ENCODE results near the gene MTRR. TPM values are rescaled to one million over a fixed set of nuclear protein-coding genes. Genes with fewer than 3 reads are reported as not detected.
A peak's percentile ranks its signal among the peaks of the same experiment; 100 is the strongest.

Gene MTRR
- total RNA-seq, 1 experiment from 2014 or later, result 88.6 TPM

GRCh38 chr5:7869474-7870136 lies 657 bp downstream of the MTRR start:
- Mint-ChIP-seq H3K27ac (ENCODE audit: low read depth, unreplicated experiment) (peak overlapping the region; percentile 83), H3K36me3 (ENCODE audit: insufficient read depth, unreplicated experiment) (peaks cover 29% of the 10 kb centered on the region), H3K4me1 (ENCODE audit: insufficient read depth, unreplicated experiment) (peaks cover 23% of the 10 kb centered on the region), H3K9me3 (ENCODE audit: unreplicated experiment) (no peaks in the 10 kb centered on the region), H3K27me3 (ENCODE audit: insufficient read depth, unreplicated experiment) (no peaks in the 10 kb centered on the region), H3K4me3 (ENCODE audit: unreplicated experiment) (peak overlapping the region; percentile 84)
- intact Hi-C loops (cut with micrococcal nuclease), result no loop called here
- CTCF ChIA-PET, result interaction anchor here (0.6 to 3.3 kb wide), 6 partner anchors 9 to 1337 kb away, joined by 3 to 20 read pairs (median 4); no protein-coding TSS in a partner anchor
- POLR2A ChIA-PET, result interaction anchor here (0.7 to 5.0 kb wide), 10 partner anchors 9 to 1485 kb away, joined by 3 to 30 read pairs (median 5); partner anchors contain the start of genes NSUN2 and SRD5A1
- no TSS peak for BruUV-seq (replicated peaks)
- peak; percentile 12 for DNase-seq (ENCODE audit: unreplicated experiment)
- no peak for TF ChIP-seq CTCF (IDR thresholded peaks at IDR 0.05; ENCODE audit: unreplicated experiment)

GRCh38 chr5:7871653-7872052 lies 2.7 kb downstream of the MTRR start:
- H3K9me3 Mint-ChIP-seq (ENCODE audit: unreplicated experiment), result no peaks in the 10 kb centered on the region
- H3K4me1 Mint-ChIP-seq (ENCODE audit: insufficient read depth, unreplicated experiment), result peaks cover 32% of the 10 kb centered on the region
- no peaks in the 10 kb centered on the region for H3K27me3 Mint-ChIP-seq (ENCODE audit: insufficient read depth, unreplicated experiment)
- POLR2A ChIA-PET, result interaction anchor here (0.8 to 5.0 kb wide), 2 partner anchors 16 to 586 kb away, joined by 3 to 30 read pairs; no protein-coding TSS in a partner anchor
- no TSS peak for BruUV-seq (replicated peaks)
- no peak for TF ChIP-seq CTCF (IDR thresholded peaks at IDR 0.05; ENCODE audit: unreplicated experiment)
- H3K27ac Mint-ChIP-seq (ENCODE audit: low read depth, unreplicated experiment), result no peak overlapping the region
- CTCF ChIA-PET, result interaction anchor here (0.6 to 3.5 kb wide), 5 partner anchors 11 to 1239 kb away, joined by 3 to 23 read pairs (median 4); partner anchors contain the start of gene NSUN2
- intact Hi-C loops (cut with micrococcal nuclease), result no loop called here
- no peak for DNase-seq (ENCODE audit: unreplicated experiment)
- H3K4me3 Mint-ChIP-seq (ENCODE audit: unreplicated experiment), result no peak overlapping the region
- peaks cover 42% of the 10 kb centered on the region for H3K36me3 Mint-ChIP-seq (ENCODE audit: insufficient read depth, unreplicated experiment)

- POLR2A ChIA-PET, result interaction anchor here (0.6 to 0.8 kb wide), 3 partner anchors 484 to 1237 kb away, joined by 3 to 4 read pairs (median 3); no protein-coding TSS in a partner anchor
- H3K9me3 Mint-ChIP-seq (ENCODE audit: unreplicated experiment), result no peaks in the 10 kb centered on the region
- no peak for TF ChIP-seq CTCF (IDR thresholded peaks at IDR 0.05; ENCODE audit: unreplicated experiment)
- DNase-seq (ENCODE audit: unreplicated experiment), result no peak
- no peaks in the 10 kb centered on the region for H3K27me3 Mint-ChIP-seq (ENCODE audit: insufficient read depth, unreplicated experiment)
- CTCF ChIA-PET, result interaction anchor here (0.6 to 3.5 kb wide), 6 partner anchors 10 to 1240 kb away, joined by 3 to 23 read pairs (median 5); partner anchors contain the start of gene NSUN2
- H3K36me3 Mint-ChIP-seq (ENCODE audit: insufficient read depth, unreplicated experiment), result peaks cover 48% of the 10 kb centered on the region
- H3K4me3 Mint-ChIP-seq (ENCODE audit: unreplicated experiment), result peak overlapping the region; percentile 11
- H3K27ac Mint-ChIP-seq (ENCODE audit: low read depth, unreplicated experiment), result peak overlapping the region; percentile 66
- intact Hi-C loops (cut with micrococcal nuclease), result no loop called here
- BruUV-seq (replicated peaks), result no TSS peak
- H3K4me1 Mint-ChIP-seq (ENCODE audit: insufficient read depth, unreplicated experiment), result peaks cover 36% of the 10 kb centered on the region
Measured at GRCh38 chr5:7872517-7873130, 3.7 kb downstream of the MTRR start.

GRCh38 chr5:7873216-7873615 lies 4.3 kb downstream of the MTRR start:
- CTCF ChIA-PET, result interaction anchor here (3.5 kb wide), 1 partner anchor 14 kb away, joined by 23 read pairs; no protein-coding TSS in a partner anchor
- DNase-seq (ENCODE audit: unreplicated experiment), result no peak
- Mint-ChIP-seq H3K4me3 (ENCODE audit: unreplicated experiment) (no peak overlapping the region), H3K4me1 (ENCODE audit: insufficient read depth, unreplicated experiment) (peaks cover 42% of the 10 kb centered on the region), H3K36me3 (ENCODE audit: insufficient read depth, unreplicated experiment) (peaks cover 54% of the 10 kb centered on the region), H3K27me3 (ENCODE audit: insufficient read depth, unreplicated experiment) (no peaks in the 10 kb centered on the region), H3K27ac (ENCODE audit: low read depth, unreplicated experiment) (peak overlapping the region; percentile 66), H3K9me3 (ENCODE audit: unreplicated experiment) (no peaks in the 10 kb centered on the region)
- intact Hi-C loops (cut with micrococcal nuclease), result no loop called here
- BruUV-seq (replicated peaks), result no TSS peak
- POLR2A ChIA-PET, result interaction anchor here (0.5 to 0.9 kb wide), 4 partner anchors 13 to 1238 kb away, joined by 3 to 4 read pairs (median 3); no protein-coding TSS in a partner anchor
- TF ChIP-seq CTCF (IDR thresholded peaks at IDR 0.05; ENCODE audit: unreplicated experiment), result no peak
